Measurements from ENCODE around the gene SHTN1. TPM values are rescaled to one million over a fixed set of nuclear protein-coding genes. Genes with fewer than 3 reads are reported as not detected.

SHTN1 gene
- total RNA-seq, 1 experiment from 2014 or later, result 39.9 TPM

DNA sequence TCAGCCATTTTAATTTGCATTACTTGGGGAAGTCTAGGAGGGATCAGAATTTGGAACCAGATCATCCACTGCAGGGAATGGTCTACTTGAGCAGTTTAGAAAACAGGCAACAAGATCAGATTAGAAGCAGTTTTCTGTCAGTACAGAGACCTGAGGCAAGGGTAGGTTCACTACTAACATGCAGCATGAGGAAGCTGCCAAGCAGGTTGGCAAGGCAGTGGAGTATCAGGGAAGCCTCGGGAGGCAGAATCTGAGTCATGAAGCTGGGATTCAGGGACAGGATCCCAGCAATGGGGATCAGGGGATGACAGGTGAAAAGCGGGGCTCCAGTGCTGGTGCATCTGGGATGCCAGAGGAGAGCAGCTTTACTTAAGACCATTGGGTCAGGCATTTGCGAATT lies 127.6 kb downstream of the SHTN1 start:
- intact Hi-C loops (cut with micrococcal nuclease; ENCODE audit: unreplicated experiment), result no loop called here
- Histone ChIP-seq H3K27ac (ENCODE audit: low read depth, low read length, poor library complexity, severe bottlenecking) (no peak overlapping the region), H3K9me3 (ENCODE audit: low read depth, low read length, poor library complexity, severe bottlenecking) (no peaks in the 10 kb centered on the region), H3K36me3 (ENCODE audit: insufficient read depth, low read length, poor library complexity, severe bottlenecking) (no peaks in the 10 kb centered on the region), H3K4me1 (ENCODE audit: insufficient read depth, low read length, poor library complexity, severe bottlenecking) (no peaks in the 10 kb centered on the region), H3K27me3 (replicated peaks; ENCODE audit: insufficient read depth, low read depth, low read length, poor library complexity) (no peaks in the 10 kb centered on the region), H3K4me3 (ENCODE audit: low read depth, low read length, poor library complexity, severe bottlenecking) (no peak overlapping the region)
- BruUV-seq (replicated peaks), result no TSS peak
- CTCF ChIA-PET, result no interaction called here
- TF ChIP-seq, protein P1, sequence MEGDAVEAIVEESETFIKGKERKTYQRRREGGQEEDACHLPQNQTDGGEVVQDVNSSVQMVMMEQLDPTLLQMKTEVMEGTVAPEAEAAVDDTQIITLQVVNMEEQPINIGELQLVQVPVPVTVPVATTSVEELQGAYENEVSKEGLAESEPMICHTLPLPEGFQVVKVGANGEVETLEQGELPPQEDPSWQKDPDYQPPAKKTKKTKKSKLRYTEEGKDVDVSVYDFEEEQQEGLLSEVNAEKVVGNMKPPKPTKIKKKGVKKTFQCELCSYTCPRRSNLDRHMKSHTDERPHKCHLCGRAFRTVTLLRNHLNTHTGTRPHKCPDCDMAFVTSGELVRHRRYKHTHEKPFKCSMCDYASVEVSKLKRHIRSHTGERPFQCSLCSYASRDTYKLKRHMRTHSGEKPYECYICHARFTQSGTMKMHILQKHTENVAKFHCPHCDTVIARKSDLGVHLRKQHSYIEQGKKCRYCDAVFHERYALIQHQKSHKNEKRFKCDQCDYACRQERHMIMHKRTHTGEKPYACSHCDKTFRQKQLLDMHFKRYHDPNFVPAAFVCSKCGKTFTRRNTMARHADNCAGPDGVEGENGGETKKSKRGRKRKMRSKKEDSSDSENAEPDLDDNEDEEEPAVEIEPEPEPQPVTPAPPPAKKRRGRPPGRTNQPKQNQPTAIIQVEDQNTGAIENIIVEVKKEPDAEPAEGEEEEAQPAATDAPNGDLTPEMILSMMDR (conservative IDR thresholded peaks at IDR 0.05; ENCODE audit: low read depth, low read length), result no peak
- no peak for TF ChIP-seq EZH2 (IDR thresholded peaks at IDR 0.05; ENCODE audit: borderline replicate concordance, low read depth, low read length, poor library complexity, severe bottlenecking)
- POLR2A ChIA-PET (ENCODE audit: low non-redundant PET), result no interaction called here
- DNase-seq (ENCODE audit: low spot score), result no peak

DNA sequence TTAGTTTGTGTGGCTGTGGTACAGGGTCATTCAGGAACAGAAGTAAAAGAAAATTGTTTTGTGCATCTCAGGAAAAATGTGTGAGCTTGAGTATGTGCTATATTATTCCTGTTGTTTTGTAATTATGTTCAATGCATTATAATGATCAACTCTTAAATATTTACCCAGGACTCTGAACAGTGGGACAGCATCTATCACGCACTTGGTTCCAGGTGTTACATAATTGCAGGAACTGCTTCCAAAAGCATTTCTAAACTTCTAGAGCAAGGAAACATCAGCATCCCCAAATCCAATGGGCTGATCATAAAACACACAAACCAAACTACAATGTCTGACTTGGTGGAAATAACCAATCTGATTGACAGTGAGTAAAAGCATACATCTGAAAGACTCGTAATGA lies 129.1 kb downstream of the SHTN1 start:
- no peaks in the 10 kb centered on the region for H3K27me3 ChIP-seq (replicated peaks; ENCODE audit: insufficient read depth, low read depth, low read length, poor library complexity)
- H3K4me1 ChIP-seq (ENCODE audit: insufficient read depth, low read length, poor library complexity, severe bottlenecking), result no peaks in the 10 kb centered on the region
- BruUV-seq (replicated peaks), result no TSS peak
- POLR2A ChIA-PET (ENCODE audit: low non-redundant PET), result no interaction called here
- CTCF ChIA-PET, result no interaction called here
- DNase-seq (ENCODE audit: low spot score), result no peak
- intact Hi-C loops (cut with micrococcal nuclease; ENCODE audit: unreplicated experiment), result no loop called here
- H3K4me3 ChIP-seq (ENCODE audit: low read depth, low read length, poor library complexity, severe bottlenecking), result no peak overlapping the region
- no peaks in the 10 kb centered on the region for H3K36me3 ChIP-seq (ENCODE audit: insufficient read depth, low read length, poor library complexity, severe bottlenecking)
- H3K9me3 ChIP-seq (ENCODE audit: low read depth, low read length, poor library complexity, severe bottlenecking), result no peaks in the 10 kb centered on the region
- no peak overlapping the region for H3K27ac ChIP-seq (ENCODE audit: low read depth, low read length, poor library complexity, severe bottlenecking)
- TF ChIP-seq EZH2 (IDR thresholded peaks at IDR 0.05; ENCODE audit: borderline replicate concordance, low read depth, low read length, poor library complexity, severe bottlenecking), result no peak
- TF ChIP-seq, protein P1 (conservative IDR thresholded peaks at IDR 0.05; ENCODE audit: low read depth, low read length), result no peak

DNA sequence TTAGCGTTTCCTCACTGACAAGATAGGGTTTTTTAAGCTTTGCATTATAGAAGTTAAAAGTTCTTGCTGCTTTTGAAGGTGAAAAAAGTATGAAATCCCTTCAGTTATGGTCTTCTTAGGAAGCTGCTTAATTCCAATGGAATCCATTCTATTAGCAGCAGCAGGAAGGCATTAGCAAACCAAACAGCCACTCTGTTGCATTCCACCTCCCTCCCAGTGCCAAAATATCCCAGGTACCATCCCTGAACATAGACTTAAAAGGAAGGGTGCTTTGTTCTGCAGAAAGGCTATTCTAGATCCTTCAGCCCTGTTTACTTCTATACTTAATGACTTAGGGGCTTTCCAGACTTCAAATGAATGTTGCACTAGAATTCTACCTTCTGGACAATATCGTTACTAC lies 131.9 kb downstream of the SHTN1 start:
- TF ChIP-seq, protein P1 (conservative IDR thresholded peaks at IDR 0.05; ENCODE audit: low read depth, low read length), result no peak
- no peak for TF ChIP-seq EZH2 (IDR thresholded peaks at IDR 0.05; ENCODE audit: borderline replicate concordance, low read depth, low read length, poor library complexity, severe bottlenecking)
- intact Hi-C loops (cut with micrococcal nuclease; ENCODE audit: unreplicated experiment), result no loop called here
- no peaks in the 10 kb centered on the region for H3K9me3 ChIP-seq (ENCODE audit: low read depth, low read length, poor library complexity, severe bottlenecking)
- no peak overlapping the region for H3K27ac ChIP-seq (ENCODE audit: low read depth, low read length, poor library complexity, severe bottlenecking)
- H3K36me3 ChIP-seq (ENCODE audit: insufficient read depth, low read length, poor library complexity, severe bottlenecking), result no peaks in the 10 kb centered on the region
- no TSS peak for BruUV-seq (replicated peaks)
- no peaks in the 10 kb centered on the region for H3K27me3 ChIP-seq (replicated peaks; ENCODE audit: insufficient read depth, low read depth, low read length, poor library complexity)
- no peak overlapping the region for H3K4me3 ChIP-seq (ENCODE audit: low read depth, low read length, poor library complexity, severe bottlenecking)
- no peak for DNase-seq (ENCODE audit: low spot score)
- no peaks in the 10 kb centered on the region for H3K4me1 ChIP-seq (ENCODE audit: insufficient read depth, low read length, poor library complexity, severe bottlenecking)
- ChIA-PET POLR2A (ENCODE audit: low non-redundant PET) (no interaction called here), CTCF (no interaction called here)
